ENCODE data around the gene ELK4. TPM values are rescaled to one million over a fixed set of nuclear protein-coding genes. Genes with fewer than 3 reads are reported as not detected.
A peak's percentile ranks its signal among the peaks of the same experiment; 100 is the strongest.

The ELK4 gene
- total RNA-seq, 1 donor from 2014 or later: 37.2 TPM

DNA sequence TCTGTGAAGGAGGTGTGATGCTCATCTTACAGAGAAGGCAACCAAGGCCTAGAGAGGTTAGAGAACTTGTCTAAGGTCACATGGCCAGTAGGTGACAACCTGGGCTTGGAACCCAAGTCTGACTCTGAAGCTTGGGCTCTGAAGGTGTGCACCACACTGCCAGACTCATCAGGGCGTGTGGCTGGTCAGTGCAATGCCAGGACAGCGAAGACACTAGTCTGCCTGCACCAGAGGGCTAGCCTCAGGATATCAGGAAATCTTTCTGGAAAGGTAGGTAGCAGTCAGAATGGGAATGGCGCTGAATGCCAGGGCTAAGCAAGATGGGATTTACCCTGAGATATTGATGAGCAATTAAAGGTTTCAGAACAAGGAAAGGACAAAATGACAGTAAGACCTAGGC is 34.9 kb downstream of the ELK4 start:
- H3K27me3 Mint-ChIP-seq (ENCODE audit: low read depth): no peaks in the 10 kb centered on the region
- no peak overlapping the region for H3K27ac Mint-ChIP-seq (ENCODE audit: unreplicated experiment)
- H3K36me3 Mint-ChIP-seq (ENCODE audit: low read depth): peaks cover 1% of the 10 kb centered on the region
- H3K4me1 Mint-ChIP-seq (ENCODE audit: low read depth): peaks cover 34% of the 10 kb centered on the region
- no peak for DNase-seq (ENCODE audit: low spot score)
- H3K4me3 Mint-ChIP-seq (ENCODE audit: unreplicated experiment): no peak overlapping the region
- TF ChIP-seq, protein P1, sequence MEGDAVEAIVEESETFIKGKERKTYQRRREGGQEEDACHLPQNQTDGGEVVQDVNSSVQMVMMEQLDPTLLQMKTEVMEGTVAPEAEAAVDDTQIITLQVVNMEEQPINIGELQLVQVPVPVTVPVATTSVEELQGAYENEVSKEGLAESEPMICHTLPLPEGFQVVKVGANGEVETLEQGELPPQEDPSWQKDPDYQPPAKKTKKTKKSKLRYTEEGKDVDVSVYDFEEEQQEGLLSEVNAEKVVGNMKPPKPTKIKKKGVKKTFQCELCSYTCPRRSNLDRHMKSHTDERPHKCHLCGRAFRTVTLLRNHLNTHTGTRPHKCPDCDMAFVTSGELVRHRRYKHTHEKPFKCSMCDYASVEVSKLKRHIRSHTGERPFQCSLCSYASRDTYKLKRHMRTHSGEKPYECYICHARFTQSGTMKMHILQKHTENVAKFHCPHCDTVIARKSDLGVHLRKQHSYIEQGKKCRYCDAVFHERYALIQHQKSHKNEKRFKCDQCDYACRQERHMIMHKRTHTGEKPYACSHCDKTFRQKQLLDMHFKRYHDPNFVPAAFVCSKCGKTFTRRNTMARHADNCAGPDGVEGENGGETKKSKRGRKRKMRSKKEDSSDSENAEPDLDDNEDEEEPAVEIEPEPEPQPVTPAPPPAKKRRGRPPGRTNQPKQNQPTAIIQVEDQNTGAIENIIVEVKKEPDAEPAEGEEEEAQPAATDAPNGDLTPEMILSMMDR (IDR thresholded peaks at IDR 0.05): no peak
- H3K9me3 Mint-ChIP-seq (ENCODE audit: low read depth): no peaks in the 10 kb centered on the region

DNA sequence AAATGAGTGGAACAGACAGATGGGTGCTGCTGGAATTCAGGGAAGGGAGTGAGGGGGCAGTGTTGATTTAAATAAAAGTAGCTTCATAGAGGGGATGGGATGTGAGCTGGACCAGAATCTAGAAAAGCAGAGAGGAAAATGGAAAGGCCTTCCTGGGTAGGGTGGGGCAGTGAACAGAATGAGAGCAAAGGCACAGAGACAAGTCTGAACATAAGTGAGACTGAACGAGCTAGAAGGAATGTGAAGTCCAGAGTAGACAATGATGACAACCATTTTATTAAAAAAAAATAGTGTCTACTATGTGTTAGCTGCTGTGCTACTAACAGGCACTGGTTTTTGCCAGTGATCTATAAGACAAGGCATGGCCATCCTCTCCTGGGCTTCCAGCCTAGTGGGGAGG is 36.0 kb downstream of the ELK4 start:
- TF ChIP-seq, protein P1 (IDR thresholded peaks at IDR 0.05): no peak
- Mint-ChIP-seq H3K27ac (ENCODE audit: unreplicated experiment) (no peak overlapping the region), H3K9me3 (ENCODE audit: low read depth) (no peaks in the 10 kb centered on the region), H3K27me3 (ENCODE audit: low read depth) (no peaks in the 10 kb centered on the region), H3K36me3 (ENCODE audit: low read depth) (peaks cover 1% of the 10 kb centered on the region), H3K4me3 (ENCODE audit: unreplicated experiment) (no peak overlapping the region), H3K4me1 (ENCODE audit: low read depth) (peaks cover 34% of the 10 kb centered on the region)
- no peak for DNase-seq (ENCODE audit: low spot score)

GRCh38 chr1:205595435-205595834 is 36.4 kb downstream of the ELK4 start:
- H3K36me3 Mint-ChIP-seq (ENCODE audit: low read depth): peaks cover 1% of the 10 kb centered on the region
- TF ChIP-seq, protein P1 (IDR thresholded peaks at IDR 0.05): no peak
- no peak overlapping the region for H3K27ac Mint-ChIP-seq (ENCODE audit: unreplicated experiment)
- no peak for DNase-seq (ENCODE audit: low spot score)
- no peaks in the 10 kb centered on the region for H3K9me3 Mint-ChIP-seq (ENCODE audit: low read depth)
- no peaks in the 10 kb centered on the region for H3K27me3 Mint-ChIP-seq (ENCODE audit: low read depth)
- H3K4me1 Mint-ChIP-seq (ENCODE audit: low read depth): peaks cover 30% of the 10 kb centered on the region
- H3K4me3 Mint-ChIP-seq (ENCODE audit: unreplicated experiment): no peak overlapping the region

DNA sequence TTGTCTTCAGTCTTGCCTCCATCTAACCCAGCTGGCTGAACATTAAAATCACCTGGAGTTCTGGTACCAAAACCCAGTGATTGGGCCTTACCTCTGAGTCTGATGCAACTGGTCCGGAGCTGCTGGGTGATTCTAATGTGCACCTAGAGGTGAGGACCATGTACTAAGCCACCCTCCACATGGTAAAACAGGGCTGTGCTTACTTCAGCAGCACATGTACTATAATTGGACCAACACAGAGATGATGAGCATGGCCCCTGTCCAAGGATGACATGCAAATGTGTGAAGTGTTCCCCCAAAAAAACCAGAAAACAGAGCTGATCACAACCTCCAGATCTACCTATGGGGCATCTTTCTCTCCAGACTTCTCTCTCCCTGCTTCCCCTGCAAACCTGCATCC is 37.0 kb downstream of the ELK4 start:
- Mint-ChIP-seq H3K9me3 (ENCODE audit: low read depth) (no peaks in the 10 kb centered on the region), H3K4me3 (ENCODE audit: unreplicated experiment) (no peak overlapping the region), H3K36me3 (ENCODE audit: low read depth) (peaks cover 1% of the 10 kb centered on the region), H3K27me3 (ENCODE audit: low read depth) (no peaks in the 10 kb centered on the region), H3K4me1 (ENCODE audit: low read depth) (peaks cover 24% of the 10 kb centered on the region), H3K27ac (ENCODE audit: unreplicated experiment) (peak overlapping the region; percentile 53)
- TF ChIP-seq, protein P1 (IDR thresholded peaks at IDR 0.05): no peak
- DNase-seq (ENCODE audit: low spot score): no peak

DNA sequence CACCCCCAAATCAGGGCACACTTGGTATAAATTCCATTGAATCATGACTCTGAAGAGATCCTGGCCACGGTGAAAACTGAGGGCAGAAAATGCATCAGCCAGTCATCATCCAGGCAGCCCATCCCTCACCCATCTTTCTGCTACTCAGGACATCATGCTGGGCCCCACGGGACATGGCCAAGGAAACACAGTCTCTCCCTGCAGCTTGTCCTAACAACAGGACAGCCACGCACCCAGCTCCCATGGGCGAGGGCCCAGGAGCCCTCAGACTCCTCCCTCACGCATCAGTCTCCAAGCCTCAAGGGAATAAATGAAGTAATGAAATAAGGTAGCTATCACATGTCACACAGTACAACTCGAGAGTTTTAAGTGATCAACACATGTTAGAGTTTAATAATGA is 37.8 kb downstream of the ELK4 start:
- Mint-ChIP-seq H3K27ac (ENCODE audit: unreplicated experiment) (no peak overlapping the region), H3K27me3 (ENCODE audit: low read depth) (no peaks in the 10 kb centered on the region), H3K9me3 (ENCODE audit: low read depth) (no peaks in the 10 kb centered on the region), H3K36me3 (ENCODE audit: low read depth) (peaks cover 1% of the 10 kb centered on the region), H3K4me3 (ENCODE audit: unreplicated experiment) (no peak overlapping the region), H3K4me1 (ENCODE audit: low read depth) (peaks cover 15% of the 10 kb centered on the region)
- DNase-seq (ENCODE audit: low spot score): no peak
- TF ChIP-seq, protein P1 (IDR thresholded peaks at IDR 0.05): no peak
